Measurements from ENCODE around the gene ADAP1. TPM values are rescaled to one million over a fixed set of nuclear protein-coding genes. Genes with fewer than 3 reads are reported as not detected.

The ADAP1 gene
- total RNA-seq, 1 experiment from 2014 or later: 6.2 TPM

- no peak overlapping the region for H4K8ac ChIP-seq (replicated peaks; ENCODE audit: insufficient read length, low read depth, low read length)
- no peak for DNase-seq
- Mint-ChIP-seq H3K27ac (no peak overlapping the region), H3K9me3 (no peaks in the 10 kb centered on the region; a peak in 1 of 5 replicates), H3K4me3 (no peak overlapping the region), H3K4me1 (no peaks in the 10 kb centered on the region), H3K36me3 (ENCODE audit: insufficient read depth in 1 of 3, low read depth in 3 of 3) (peaks cover 56 to 85% (median 82%) of the 10 kb centered on the region in 3 experiments; a peak in 6 of 7 replicates), H3K27me3 (ENCODE audit: low read depth) (no peaks in the 10 kb centered on the region)
- H3K9me3 ChIP-seq (ENCODE audit: control insufficient read depth, low read depth, low read length): no peaks in the 10 kb centered on the region
- H4K5ac ChIP-seq (ENCODE audit: insufficient read length, low read depth, low read length): no peak overlapping the region
- no peak overlapping the region for H4K91ac ChIP-seq (ENCODE audit: insufficient read length, low read depth, low read length)
- TF ChIP-seq CTCF (conservative IDR thresholded peaks at IDR 0.05): no peak
- H3K56ac ChIP-seq (ENCODE audit: insufficient read length, low read depth, low read length): no peak overlapping the region
- no peak overlapping the region for H3K9ac ChIP-seq (ENCODE audit: extremely low read depth, insufficient read length, low read length)
- no peaks in the 10 kb centered on the region for H3K4me1 ChIP-seq (ENCODE audit: insufficient read depth, low read length)
- no peaks in the 10 kb centered on the region for H3K79me1 ChIP-seq (ENCODE audit: insufficient read depth, low read depth, low read length, poor library complexity, severe bottlenecking)
- no peak overlapping the region for H3K14ac ChIP-seq (ENCODE audit: insufficient read depth, low read length)
- no peak overlapping the region for H2BK15ac ChIP-seq (ENCODE audit: low read depth, low read length)
- no peak overlapping the region for H3K23ac ChIP-seq (ENCODE audit: insufficient read length, low read depth, low read length)
- no peak overlapping the region for H2BK120ac ChIP-seq (ENCODE audit: low read depth, low read length, poor library complexity, severe bottlenecking)
- H4K20me1 ChIP-seq (ENCODE audit: control insufficient read depth, insufficient read depth, insufficient read length): no peaks in the 10 kb centered on the region
- no peak overlapping the region for H2BK20ac ChIP-seq (ENCODE audit: low read depth, low read length, poor library complexity, severe bottlenecking)
- no peaks in the 10 kb centered on the region for H3K79me2 ChIP-seq (ENCODE audit: insufficient read depth, low read length)
- no peak overlapping the region for H2BK5ac ChIP-seq (ENCODE audit: insufficient read length, low read length)
- H3K4me2 ChIP-seq (ENCODE audit: insufficient read depth, insufficient read length, low read length): no peak overlapping the region
- no peak overlapping the region for H2BK12ac ChIP-seq (ENCODE audit: insufficient read length, low read depth, low read length)
- H3K23me2 ChIP-seq (ENCODE audit: insufficient read length, low read depth, low read length, poor library complexity, severe bottlenecking): no peaks in the 10 kb centered on the region
- no peaks in the 10 kb centered on the region for H3K27me3 ChIP-seq (ENCODE audit: insufficient read depth, low read length)
- no peak overlapping the region for H2AK5ac ChIP-seq (ENCODE audit: insufficient read length, low read length)
- no peak overlapping the region for H3K4ac ChIP-seq (ENCODE audit: low read depth, low read length)
- H3K18ac ChIP-seq (ENCODE audit: insufficient read length, low read depth, low read length): no peak overlapping the region
- WGBS (ENCODE audit: extremely low coverage, insufficient read length, low lambda C conversion rate): no CpG with 5 or more reads among the region's 25 CpGs
- no peak overlapping the region for H3T11ph ChIP-seq (ENCODE audit: low read length)
- no peak overlapping the region for H3K27ac ChIP-seq (ENCODE audit: insufficient read length, low read depth, low read length)
- no peak overlapping the region for H2AFZ ChIP-seq (ENCODE audit: low read length)
These were observed 88.6 kb downstream of the ADAP1 start for GRCh38 chr7:865921-866320.

All from H9 (cell line).